GM21576 (cell line): ENCODE data around the gene PRRC2C.
"Not testable (repeated sequence)": the region's sequence is repeated elsewhere in the genome, so short reads cannot be mapped to it uniquely, and the experiment has no call there.

Experiments
- ATAC-seq: cut with Tn5 transposase; IDR thresholded peaks from one replicate; pipeline ENCODE4 v1.9.1; 2021; ENCODE audit warnings: mild to moderate bottlenecking, moderate library complexity; ENCODE audit not compliant: unreplicated experiment

The PRRC2C gene

GRCh38 chr1:171485375-171486047, at the start of gene PRRC2C:
Gene PRRC2C, plus strand, starts transcription at chr1:171485530. Its CDS starts 26,559 bp downstream, at chr1:171512089.
- ATAC-seq: peak; percentile 97

- ATAC-seq: no peak
Observed at GRCh38 chr1:171438441-171438840, 46.9 kb upstream of the PRRC2C start.

DNA sequence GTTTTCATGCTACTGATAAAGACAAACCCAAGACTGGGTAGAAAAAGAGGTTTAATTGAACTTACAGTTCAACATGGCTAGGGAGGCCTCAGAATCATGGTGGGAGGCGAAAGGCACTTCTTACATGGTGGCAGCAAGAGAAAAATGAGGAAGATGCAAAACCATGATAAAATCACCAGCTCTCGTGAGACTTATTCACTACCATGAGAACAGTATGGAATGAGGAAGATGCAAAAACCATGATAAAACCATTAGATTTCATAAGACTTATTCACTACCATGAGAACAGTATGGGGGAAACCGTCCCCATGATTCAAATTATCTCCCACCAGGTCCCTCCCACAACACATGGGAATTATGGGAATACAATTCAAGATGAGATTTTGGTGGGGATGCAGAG, 45.1 kb upstream of the PRRC2C start:
- not testable (repeated sequence) for ATAC-seq

DNA sequence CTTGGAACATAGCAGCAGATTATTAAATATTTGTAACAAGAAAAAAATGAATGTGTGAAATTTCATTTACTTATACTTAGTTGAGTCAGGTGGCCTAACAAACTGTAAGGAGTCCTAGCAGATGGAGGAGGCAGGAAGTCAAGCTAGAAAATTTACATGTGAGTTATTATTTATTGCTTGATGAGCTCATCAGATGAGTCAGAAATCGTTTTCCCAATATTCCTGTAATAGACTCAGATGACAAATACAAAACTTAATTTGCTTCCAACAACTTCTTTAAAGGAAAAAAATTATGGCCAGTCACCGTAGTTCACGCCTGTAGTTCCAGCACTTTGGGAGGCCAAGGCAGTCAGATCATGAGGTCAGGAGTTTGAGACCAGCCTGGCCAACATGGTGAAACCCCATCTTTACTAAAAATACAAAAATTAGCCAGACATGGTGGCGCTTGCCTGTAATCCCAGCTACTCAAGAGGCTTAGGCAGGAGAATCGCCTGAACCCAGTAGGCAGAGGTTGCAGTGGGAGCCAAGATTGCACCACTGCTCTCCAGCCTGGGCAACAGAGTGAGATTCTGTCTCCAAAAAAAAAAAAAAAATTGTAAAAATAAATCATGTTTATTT, 43.9 kb upstream of the PRRC2C start:
- ATAC-seq: not testable (repeated sequence)

DNA sequence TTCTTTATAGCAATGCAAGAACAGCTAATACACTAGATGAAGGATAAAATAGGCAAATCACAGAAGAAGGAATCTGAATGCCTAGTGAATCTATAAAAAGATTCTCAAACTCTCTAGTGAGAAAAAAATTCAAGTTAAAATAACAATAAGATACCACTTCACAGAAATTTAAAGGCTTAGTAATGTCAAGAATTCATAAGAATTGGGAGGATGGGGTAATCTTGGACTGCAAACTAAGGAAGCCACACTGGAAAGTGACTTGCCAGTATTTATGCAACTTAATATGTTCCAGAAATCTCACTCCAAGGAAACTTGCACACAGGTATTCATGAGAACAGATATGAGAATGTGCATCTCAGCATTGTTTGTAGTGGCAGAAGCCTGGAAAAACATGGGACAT, 38.9 kb upstream of the PRRC2C start:
- ATAC-seq: no peak

DNA sequence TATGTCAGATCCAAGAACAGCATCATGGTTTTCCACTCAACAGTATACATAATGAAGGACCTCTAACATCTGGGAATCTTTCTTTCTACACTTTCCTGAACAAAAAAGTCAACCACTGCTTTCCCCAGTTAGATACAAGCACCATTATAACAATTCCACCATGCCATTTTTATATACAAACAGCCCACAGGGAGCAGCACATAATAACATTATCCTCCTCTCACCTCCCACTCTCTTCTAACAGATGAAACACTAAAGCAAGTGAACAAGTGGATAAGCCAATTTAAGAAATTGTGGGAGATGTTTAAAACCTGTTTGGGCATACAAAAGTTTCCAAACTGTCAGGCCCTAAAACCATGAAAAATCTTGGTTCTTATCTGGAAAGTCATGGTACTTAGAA, 29.4 kb upstream of the PRRC2C start:
- ATAC-seq: no peak

GRCh38 chr1:171457412-171457811, 27.9 kb upstream of the PRRC2C start:
- ATAC-seq: no peak

DNA sequence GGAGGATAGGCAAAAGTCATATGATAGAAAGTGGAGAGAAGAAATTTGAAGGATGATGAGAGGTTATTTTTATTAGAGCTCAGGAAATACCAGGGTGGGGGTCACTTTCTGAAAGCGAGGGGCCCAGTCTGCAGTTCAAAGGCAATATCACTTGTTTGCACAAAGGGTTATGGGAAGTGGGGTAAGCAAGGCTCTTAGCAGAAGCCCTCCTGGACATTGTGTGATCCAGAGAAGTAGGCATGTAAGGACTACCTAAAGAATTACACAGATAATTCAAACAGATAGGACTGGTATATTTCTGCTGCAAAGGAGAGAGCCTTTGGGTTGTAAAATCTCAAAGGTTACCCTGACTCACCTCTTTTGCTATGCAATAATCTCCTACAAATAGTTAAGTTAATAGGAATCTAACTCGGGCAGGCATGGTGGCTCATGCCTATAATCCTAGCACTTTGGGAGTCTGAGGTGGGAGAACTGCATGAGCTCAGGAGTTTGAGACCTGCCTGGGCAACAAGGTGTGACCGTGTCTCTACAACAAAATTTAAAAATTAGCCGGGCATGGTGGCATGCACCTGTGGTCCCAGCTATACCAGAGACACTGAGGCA, 25.2 kb upstream of the PRRC2C start:
- no peak for ATAC-seq

DNA sequence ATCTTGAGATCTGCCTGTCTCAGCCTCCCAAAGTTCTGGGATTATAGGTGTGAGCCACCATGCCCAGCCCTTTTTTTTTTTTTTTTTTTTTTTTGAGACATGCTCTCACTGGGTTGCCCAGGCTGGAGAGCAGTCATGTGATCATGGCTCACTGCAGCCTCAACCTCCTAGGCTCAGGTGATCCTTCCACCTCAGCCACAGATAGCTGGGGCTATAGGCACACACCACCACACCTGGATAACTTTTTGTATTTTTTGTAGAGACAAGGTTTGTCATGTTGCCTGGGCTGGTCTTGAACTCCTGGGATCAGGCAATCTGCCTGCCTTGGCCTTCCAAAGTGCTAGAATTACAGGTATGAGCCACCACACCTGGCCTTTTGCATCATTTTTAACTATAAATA, 17.7 kb upstream of the PRRC2C start:
- ATAC-seq: no peak

DNA sequence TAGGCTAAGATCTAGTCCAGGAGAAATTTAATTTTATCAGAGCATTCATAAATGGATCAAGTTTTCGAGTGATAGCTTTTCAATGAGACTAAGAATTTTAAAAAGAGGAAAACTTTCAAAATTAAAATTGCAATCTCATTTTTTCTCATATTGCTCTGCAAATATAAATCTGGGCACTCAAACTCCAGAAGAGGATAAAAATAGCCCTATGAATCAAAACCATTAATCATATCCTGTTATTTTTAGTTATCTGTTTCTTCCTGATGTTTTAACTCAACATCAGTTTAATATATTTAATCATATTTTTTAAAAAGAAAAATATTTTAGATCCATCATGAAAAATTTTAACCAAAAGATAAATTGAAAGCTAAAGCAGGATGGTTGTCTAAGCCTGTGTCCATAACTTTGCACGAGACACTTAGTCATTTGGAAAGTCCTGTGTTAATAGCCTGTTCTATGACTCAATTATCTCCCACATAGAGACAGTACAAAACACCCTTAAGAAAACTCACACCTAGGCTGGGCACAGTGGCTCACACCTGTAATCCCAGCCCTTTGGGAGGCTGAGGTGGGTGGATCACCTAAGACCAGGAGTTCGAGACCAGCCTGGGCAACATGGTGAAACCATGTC, 17.1 kb upstream of the PRRC2C start:
- no peak for ATAC-seq

GRCh38 chr1:171470726-171471125, 14.6 kb upstream of the PRRC2C start:
- ATAC-seq: no peak

DNA sequence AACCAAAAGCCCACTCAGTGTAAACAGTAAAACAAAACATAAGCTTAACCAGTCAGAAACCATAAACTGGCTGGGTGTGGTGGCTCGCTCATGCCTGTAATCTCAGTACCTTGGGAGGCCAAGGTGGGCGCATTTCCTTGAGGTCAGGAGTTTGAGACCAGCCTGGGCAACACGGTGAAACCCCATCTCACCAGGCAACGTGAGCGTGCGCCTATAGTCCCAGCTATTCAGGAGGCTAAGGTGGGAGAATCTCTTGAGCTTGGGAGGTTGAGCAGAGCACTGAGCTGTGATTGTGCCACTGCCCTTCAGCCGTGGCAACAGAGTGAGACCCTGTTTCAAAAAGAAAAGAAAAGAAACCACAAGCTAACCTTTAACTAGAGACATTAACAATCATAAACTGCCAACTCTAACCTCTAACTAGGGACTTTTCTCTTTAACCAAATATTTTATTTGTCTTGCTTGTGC, 13.1 kb upstream of the PRRC2C start:
- ATAC-seq: no peak

DNA sequence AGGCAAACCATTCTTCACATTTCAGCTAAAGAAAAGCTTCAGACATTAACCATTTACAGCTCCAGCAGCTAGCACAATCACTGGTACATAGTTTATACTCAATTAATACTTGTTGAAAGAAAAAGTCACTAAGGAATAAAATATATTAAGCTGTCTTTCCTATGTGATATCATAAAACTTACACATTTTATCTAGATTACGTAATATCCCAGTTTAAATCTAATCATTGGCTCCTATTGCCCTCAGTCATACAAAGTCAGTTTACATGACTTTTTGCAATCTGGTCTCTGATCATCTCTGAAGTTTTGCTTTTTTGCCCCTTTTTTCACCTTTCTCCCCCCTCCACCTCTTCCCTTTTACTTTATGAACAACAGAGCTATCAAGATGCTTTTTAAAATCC, 8.5 kb upstream of the PRRC2C start:
- no peak for ATAC-seq

GRCh38 chr1:171477804-171478203, 7.5 kb upstream of the PRRC2C start:
- ATAC-seq: no peak

DNA sequence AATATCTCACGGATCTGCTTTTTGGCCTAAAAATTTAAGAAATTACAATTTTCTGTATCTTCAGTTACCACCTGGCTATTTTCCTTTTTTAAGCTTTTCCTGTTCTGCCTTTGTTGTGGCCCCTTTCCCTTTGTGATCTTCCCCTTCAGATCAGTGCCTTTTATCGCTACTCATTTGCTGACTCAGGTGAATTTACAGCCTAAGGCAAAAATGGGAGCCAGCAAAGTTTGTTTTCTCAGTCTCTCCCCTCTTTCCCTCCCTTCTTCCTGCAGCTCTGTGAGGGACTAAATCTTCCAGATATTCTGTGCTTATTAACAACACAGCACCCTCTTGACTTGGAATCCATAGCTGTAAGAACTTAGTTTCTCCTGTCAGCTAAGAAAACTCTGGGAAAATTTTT, 5.3 kb upstream of the PRRC2C start:
- ATAC-seq: no peak

DNA sequence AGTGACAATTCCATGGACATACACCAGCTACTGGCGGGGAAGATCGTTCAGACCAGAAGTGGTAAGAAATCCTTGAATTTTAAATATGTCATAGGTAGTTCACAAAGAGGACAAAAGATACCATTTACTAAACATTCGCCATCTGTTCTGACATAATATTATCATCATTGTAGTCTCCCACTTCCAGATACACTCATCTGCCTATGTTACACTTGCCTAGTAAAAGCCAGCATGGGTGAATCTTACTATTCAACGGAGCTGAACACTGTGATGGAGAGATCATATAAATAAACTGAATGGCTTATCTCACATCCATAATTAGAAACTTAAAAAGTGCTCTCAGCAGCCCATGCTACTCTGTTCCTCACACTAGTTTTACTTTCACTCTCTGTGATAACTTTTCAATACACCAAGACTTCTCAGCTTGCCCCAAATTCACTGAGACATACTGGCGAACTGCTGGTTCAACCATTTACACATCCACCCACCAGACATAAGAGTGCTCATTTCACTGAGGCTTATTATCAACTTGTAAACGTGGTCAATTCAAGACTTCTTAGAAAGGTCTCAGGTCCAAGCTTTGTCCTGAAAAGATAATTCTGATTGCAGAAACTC, 463 bp upstream of the PRRC2C start:
- ATAC-seq: peak; percentile 47

DNA sequence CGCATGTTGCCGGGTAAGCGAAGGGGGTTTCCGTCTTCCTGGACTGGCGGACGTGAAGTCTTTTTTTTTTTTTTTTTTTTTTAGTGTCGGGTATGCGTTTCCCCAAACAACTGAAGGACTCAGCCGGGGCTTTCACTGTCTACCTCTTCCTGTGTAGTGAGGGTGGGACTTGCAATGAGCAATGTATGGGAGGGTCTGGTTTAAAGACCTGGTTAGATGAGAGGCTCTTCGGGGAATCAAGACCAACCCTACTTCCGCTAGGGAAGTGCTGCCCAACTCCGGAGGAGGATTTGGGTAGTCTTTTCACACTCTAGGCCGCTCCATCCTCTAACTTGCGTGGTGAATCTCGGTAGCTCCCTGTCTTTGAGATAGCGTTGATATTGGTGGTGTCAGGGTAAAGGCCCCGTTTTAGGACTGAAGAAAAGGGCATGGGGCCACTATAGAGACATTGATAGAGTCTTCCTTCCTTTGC, 754 bp downstream of the PRRC2C start:
- ATAC-seq: peak; percentile 39

DNA sequence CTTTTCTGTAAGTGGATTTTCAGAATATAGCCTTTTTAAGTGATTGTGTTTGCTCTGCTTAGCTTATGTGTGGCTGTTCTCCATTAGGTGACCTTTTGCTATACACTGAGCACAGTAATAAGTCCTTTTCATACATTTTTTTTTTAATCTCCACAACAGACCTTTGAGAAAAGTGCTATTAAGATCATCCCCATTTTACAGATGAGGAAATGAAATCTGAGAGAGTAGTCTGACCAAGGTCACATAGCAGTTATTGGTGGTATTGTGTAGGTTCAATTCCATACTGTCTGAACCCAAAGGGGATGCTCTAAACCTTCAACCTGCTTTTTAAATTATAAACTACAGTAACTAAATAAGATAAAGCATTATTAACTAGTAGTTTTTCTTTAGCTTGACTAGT, 1.7 kb downstream of the PRRC2C start:
- ATAC-seq: no peak

GRCh38 chr1:171488190-171488929, 3.0 kb downstream of the PRRC2C start:
- ATAC-seq: no peak

- ATAC-seq: no peak
Observed at GRCh38 chr1:171494076-171494475, 8.7 kb downstream of the PRRC2C start.

DNA sequence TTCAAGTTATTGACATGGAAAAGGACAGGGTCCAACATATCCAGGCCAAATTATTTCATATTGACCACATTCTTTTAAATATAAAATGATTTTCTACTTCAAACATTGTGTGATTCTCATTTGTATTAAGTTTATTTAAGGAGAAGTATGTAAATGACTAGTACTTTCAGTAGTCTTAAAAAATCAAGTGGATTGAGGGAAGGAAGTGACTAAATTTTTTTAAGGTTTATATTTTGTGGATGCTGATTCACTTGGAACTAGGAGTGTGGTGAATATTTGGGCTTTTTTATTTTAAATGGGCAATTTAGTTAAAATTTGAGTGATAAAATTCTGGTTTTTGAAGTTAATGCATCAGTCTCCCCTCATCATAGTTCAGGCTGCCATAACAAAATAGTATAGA, 10.1 kb downstream of the PRRC2C start:
- no peak for ATAC-seq
